MV-4-11 (cell line): ENCODE results near the gene SEMA6B.
A peak's percentile ranks its signal among the peaks of the same experiment; 100 is the strongest.

Experiments used
- DNase-seq: peaks from one replicate; lab custom pipeline; 2025; lab: John Stamatoyannopoulos, UW

SEMA6B gene

GRCh38 chr19:4507804-4508203 is 51.7 kb downstream of the SEMA6B start:
- no peak for DNase-seq

DNA sequence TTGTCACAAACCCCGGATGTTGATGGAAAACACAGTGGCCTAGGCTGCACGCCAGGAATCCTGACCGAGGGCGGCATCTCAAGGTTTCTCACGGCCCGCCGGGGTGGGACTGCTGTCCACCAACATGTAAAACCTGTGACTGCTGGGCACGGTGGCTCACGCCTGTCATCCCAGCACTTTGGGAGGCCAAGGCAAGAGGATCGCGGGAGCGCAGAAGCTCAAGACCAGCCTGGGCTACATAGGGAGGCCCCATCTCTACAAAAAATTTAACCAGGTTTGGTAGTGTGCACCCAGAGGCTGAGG is 52.4 kb downstream of the SEMA6B start:
- no peak for DNase-seq

GRCh38 chr19:4506449-4507149 is 52.9 kb downstream of the SEMA6B start:
- DNase-seq = peak; percentile 87

DNA sequence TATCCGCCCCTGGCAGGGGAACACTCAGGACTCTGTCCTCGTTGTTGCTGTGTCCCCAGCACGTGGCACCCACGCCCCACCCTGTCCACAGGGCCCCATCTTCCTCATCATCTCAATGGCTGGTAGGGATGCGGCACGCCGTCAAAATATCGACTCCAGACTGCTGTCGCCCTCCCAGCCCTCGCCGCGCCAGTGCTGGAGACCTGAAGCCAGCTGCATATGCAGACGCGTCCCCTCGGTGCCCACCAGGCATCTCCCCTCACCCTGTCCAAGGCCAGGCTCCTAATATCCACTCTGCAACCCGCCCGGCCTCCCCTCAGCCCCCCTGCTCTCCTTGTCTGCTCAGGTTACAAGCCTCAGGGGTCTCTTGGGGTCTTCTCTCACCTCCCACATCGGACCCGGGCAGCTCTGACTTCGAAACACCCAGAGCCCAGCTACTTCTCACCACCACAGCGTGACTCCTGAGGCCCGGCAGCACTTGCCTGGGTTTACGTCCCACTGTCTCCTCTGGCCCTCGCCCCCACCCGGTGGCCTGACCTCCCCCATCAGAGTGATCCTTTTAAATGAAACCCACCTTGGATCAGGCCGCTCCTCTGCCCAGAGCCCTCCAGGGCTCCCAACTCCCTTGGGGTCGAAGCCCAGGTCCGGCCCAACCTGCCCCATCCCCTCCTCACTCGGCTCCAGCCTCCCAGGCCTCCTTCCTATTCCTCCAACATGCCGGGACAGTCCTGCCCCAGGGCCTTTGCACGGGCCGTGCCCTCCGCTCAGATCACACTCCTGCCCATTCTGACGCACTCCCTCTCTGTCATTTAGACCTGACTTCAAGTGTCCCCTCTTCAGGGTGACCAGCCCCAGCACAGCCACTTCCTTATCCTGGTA is 53.7 kb downstream of the SEMA6B start:
- no peak for DNase-seq

DNA sequence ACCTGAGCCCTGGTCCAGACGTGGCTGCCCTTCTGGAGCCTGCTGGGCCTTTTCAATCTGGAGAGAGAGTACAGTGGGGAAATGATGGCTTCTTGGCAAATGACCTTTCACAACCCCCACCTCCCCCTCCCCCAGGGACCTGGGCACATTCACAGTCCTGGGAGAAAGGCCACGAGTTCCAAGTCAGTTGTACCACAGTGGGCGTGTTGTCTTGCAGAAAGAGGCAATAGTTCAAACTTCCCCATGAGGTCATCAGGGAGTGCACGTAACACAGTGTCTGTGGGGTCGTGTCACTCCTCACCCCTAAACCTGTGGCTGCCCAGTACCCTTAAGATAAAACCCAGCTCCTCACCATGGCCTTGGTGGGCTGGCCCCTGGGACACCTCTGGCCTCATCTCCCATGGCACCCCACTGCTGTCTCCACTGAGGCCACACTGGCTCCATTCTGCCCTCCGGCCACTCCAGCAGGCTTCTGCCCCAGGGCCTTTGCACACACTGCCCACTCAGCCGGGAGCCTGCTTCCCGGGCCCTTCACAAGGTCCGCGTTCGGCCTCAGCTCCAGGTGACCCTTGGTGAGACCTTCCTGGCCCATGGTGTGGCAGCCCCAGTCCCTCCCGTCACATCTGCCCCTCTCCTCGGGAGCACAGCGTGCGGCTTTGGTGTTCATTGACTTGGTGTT is 54.5 kb downstream of the SEMA6B start:
- peak; percentile 82 for DNase-seq

GRCh38 chr19:4504297-4504701 is 55.2 kb downstream of the SEMA6B start:
- DNase-seq = peak; percentile 26

- no peak for DNase-seq
Observed at GRCh38 chr19:4503825-4504170, 55.7 kb downstream of the SEMA6B start.

GRCh38 chr19:4503132-4503824 is 56.2 kb downstream of the SEMA6B start:
- no peak for DNase-seq

DNA sequence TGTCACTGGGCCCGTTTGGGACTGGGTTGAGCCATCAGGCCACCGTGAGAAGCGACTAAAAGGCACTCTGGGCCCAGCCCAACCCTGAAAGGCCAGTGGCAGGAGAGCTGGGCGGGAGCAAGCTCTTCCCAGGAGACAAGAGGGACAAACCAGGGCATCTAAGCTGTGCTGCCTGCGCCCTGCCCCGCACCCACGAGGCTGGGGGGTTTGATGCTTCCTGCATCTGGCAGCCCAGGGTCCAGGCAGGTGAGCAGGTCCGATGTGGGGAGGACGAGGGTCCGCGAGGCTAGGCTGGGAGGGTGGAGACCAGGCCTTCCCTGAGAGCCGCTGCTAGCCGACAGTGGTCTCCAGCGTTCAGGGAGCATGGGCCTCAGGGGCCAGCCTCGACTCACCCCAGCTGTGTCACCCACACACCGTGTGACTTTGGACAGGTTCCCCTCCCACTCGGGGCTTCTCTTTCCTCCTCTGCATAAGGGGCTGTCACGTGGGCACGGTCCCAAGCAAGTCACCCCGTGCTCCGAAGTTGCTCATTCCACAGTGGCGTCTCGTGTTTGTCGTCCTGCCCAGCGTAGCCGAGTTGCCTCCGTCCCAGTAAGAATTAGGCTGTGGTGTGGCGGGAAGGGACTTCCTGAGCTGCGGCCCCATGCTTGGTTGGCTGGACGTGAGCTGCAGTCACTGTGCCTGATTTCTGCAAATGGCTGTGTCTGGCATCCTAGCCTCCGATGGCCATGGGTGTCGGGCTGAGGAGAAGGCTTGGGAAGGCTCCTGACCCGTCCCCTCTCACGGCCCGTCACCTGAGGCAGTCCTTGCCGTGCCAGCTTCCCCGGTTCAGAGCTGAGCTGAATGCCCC is 57.0 kb downstream of the SEMA6B start:
- no peak for DNase-seq

DNA sequence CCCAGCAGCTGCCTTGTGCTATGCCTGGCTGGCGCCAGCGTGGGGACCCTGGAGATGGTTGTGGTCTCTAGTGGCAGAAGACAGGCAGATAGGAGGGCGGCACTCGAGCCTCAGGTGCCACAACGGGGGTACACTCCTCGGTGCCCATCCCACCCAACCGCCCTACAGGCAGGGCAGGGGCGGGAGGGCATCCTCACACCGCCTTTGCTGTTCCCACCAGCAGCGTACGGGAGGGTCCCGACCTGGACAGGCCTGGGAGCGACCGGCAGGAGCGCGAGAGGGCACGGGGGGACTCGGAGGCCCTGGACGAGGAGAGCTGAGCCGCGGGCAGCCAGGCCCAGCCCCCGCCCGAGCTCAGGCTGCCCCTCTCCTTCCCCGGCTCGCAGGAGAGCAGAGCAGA is 57.8 kb downstream of the SEMA6B start:
- DNase-seq = no peak

DNA sequence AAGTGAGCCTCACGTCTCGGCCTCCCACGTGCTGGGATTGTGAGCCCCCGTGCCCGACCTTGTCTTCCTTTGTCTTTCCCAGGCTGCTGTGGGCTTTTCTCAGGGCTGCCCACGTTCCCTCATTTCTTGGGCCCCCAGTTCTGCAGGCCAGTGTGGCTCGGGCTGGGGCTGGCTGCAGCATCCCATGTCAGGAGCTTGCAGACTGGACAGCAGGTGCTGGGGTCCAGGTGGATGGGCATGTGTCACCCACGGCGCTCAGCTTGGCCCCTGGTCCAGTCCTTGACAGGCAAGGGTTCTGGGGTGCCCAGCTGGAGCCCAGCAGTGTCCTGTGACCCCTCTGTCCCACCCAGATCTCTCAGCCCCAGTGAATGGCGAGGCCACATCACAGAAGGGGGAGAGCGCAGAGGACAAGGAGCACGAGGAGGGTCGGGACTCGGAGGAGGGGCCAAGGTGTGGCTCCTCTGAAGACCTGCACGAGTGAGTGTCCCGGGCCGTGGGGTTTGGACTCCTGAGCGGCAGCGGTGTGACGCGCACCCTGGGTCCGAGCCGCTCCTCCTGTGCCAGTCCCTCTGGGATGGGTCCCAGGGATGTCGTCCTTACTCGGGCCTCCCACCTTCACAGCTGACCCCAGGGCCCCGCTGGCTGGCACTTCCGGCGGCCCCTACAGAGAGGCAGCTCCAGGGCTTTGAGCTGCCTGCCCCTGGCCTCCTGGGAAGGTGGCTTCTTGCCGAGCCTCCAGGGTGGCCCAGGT is 58.5 kb downstream of the SEMA6B start:
- DNase-seq = no peak

DNA sequence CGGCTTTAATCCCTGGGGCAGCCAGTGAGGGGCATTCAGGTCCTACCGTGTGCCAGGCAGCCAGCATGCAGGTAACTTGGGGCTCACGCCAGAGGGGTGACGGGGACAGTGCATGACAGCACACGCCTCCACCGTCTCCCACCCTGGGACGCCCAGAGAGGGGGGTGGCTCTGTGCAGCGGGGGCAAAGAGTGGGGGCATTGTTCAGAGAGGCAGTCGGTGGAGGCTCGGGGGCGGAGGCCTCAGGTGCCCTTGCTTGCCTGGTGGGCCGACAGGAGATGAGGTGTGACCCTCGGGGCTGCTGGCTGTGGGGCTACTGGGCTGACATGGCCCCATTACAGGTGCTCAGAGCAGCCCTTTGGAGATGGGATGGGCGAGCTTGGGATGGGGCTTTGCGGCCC is 59.6 kb downstream of the SEMA6B start:
- no peak for DNase-seq

GRCh38 chr19:4499318-4499717 is 60.2 kb downstream of the SEMA6B start:
- DNase-seq = no peak

GRCh38 chr19:4498694-4499093 is 60.8 kb downstream of the SEMA6B start:
- no peak for DNase-seq

DNA sequence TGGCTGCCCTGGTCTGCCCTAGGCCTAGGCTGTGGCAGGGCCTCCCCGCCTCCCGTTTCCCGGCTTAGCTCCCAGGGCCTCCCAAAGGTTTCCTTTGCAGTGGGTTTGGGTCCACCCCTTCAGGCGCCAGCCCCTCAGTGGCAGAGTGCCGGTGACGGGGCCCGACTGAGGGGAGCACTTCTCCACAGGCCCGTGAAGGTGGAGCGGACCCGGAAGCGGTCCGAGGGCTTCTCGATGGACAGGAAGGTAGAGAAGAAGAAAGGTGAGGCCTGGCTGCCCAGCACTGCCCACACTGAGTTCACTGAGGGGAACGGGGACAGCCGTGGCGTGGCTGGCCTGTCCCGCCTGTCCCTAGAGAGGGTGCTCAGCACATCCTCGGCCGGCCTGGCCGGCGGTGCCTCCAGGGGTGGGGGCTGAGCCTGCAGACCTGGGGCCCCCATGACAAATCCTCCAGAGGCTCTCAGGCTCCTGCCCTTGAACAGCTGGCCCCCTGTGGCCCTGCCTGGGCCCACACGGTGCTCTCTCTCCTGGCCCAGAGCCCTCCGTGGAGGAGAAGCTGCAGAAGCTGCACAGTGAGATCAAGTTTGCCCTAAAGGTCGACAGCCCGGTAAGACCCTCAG is 61.6 kb downstream of the SEMA6B start:
- DNase-seq = no peak

DNA sequence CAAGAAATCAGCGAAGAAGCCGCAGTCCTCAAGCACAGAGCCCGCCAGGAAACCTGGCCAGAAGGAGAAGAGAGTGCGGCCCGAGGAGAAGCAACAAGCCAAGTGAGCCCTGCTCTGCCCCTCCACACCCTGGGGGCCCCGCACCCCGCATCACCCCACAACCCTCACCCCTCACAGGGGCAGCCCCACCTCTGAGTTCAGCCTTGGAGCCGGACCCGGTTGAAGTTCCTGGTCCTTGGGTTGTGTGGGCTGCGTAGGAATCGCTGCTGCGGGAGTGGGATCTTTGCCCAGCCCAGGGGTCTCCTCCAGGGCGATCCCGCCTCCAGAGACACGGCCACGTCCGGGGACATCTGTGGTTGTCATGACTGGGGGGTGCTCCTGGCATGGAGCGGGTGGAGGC is 63.2 kb downstream of the SEMA6B start:
- DNase-seq = no peak

DNA sequence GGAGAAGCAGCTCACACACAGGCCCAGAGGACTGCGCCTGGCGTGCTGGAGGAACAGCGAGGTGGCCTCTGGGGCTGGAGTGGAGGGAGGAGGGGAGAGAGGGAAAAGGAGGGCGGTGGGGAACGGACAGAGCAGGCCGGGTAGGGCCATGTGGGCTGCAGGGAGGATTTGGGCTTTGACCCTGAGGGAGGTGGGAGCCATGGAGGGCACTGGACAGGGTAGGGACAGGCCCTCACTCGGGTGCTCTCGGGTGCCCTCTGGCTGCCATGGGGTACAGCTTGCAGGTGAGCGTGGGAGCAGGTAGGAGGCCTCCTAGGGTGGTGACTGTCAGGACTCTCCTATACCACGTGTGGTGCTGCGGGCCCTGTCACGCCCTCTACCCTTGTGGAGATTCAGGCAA is 64.0 kb downstream of the SEMA6B start:
- no peak for DNase-seq

DNA sequence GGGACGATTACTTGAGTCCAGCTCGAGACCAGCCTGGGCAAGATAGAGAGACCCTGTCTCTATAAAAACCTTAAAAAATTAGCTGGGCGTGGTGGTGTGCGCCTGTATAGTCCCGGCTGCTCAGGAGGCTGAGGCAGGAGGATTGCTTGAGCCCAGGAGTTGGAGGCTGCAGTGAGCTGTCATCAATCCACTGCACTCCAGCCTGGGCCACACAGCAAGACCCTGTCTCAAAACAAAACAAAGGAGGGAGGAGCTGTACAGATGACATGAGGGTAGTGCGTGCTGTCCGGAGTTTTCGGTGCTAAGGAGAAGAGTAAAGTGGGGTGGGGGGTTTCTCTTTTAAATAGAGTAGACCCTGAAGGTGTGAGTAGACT is 64.8 kb downstream of the SEMA6B start:
- DNase-seq = no peak

GRCh38 chr19:4493929-4494690 is 65.4 kb downstream of the SEMA6B start:
- no peak for DNase-seq
